HL-60 (cell line): ENCODE data around the gene KCNQ5.

ENCODE experiments used
- POLR2AphosphoS5 ChIP-seq: IDR thresholded peaks from 2 replicates; pipeline ENCODE4 v1.6.1; 2012; ENCODE audit warnings: low read depth
- TF ChIP-seq, protein P1 (sequence below): IDR thresholded peaks from one replicate; pipeline ENCODE4 v1.5.1; 2011; ENCODE audit warnings: low read length, control low read depth, inconsistent platforms; ENCODE audit not compliant: insufficient read depth

DNA sequence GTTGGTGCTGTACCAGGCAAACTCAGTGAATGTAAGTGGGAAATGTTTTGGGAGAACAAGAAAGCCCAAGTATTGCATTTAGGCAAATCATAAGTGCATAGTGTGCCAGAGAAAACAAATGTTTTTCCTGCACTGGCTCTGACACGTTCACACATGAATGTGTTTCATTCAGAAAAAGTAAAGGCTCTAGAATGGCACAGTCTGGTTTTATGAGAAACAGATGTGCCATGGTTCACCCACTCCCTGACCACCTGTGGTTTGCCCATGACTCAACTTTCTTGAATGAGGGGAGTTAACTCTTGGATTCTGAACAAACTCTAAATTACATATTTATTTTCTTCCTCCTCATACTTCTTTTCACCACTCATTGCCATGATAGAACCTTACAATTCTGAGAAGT is 126.9 kb downstream of the KCNQ5 start:
- TF ChIP-seq, protein P1, sequence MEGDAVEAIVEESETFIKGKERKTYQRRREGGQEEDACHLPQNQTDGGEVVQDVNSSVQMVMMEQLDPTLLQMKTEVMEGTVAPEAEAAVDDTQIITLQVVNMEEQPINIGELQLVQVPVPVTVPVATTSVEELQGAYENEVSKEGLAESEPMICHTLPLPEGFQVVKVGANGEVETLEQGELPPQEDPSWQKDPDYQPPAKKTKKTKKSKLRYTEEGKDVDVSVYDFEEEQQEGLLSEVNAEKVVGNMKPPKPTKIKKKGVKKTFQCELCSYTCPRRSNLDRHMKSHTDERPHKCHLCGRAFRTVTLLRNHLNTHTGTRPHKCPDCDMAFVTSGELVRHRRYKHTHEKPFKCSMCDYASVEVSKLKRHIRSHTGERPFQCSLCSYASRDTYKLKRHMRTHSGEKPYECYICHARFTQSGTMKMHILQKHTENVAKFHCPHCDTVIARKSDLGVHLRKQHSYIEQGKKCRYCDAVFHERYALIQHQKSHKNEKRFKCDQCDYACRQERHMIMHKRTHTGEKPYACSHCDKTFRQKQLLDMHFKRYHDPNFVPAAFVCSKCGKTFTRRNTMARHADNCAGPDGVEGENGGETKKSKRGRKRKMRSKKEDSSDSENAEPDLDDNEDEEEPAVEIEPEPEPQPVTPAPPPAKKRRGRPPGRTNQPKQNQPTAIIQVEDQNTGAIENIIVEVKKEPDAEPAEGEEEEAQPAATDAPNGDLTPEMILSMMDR = no peak
- TF ChIP-seq POLR2AphosphoS5 = no peak
